ENCODE data around the gene CHCHD3.

DNA sequence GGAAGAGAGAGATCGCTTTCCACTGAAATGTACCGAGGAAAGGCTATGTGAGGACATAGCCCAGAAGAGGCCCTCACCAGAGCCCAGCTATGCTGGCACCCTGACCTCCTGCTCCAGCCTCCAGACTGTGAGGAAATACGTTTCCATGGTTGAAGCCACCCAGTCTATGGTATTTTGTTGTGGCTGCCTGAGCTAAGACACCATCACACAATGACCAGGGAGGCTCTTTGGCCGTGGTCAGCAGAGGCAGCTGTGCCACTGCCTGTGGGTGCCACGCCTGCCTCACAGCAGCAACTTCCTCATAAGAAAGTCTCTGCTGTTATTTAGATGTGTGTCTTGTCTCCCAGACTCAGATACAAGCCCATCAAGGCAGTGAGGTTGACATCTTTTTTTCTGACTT lies 322.9 kb downstream of the CHCHD3 start:
- TF ChIP-seq, protein P1, sequence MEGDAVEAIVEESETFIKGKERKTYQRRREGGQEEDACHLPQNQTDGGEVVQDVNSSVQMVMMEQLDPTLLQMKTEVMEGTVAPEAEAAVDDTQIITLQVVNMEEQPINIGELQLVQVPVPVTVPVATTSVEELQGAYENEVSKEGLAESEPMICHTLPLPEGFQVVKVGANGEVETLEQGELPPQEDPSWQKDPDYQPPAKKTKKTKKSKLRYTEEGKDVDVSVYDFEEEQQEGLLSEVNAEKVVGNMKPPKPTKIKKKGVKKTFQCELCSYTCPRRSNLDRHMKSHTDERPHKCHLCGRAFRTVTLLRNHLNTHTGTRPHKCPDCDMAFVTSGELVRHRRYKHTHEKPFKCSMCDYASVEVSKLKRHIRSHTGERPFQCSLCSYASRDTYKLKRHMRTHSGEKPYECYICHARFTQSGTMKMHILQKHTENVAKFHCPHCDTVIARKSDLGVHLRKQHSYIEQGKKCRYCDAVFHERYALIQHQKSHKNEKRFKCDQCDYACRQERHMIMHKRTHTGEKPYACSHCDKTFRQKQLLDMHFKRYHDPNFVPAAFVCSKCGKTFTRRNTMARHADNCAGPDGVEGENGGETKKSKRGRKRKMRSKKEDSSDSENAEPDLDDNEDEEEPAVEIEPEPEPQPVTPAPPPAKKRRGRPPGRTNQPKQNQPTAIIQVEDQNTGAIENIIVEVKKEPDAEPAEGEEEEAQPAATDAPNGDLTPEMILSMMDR (IDR thresholded peaks at IDR 0.05) = no peak
- no peak for TF ChIP-seq POLR2A (IDR thresholded peaks at IDR 0.05)
